Activated gamma-delta T cell treated with anti-CD3 and anti-CD28 coated beads, Interleukin-2, amount 50 U/mL, for 16 hours (primary cell): Measurements from ENCODE around the gene KIF23.
"Not testable (repeated sequence)": the region's sequence is repeated elsewhere in the genome, so short reads cannot be mapped to it uniquely, and the experiment has no call there.

Experiments
- DNase-seq: peaks from one replicate; pipeline ENCODE4 v3.0.0-alpha.2; 2020; ENCODE audit warnings: low read depth

KIF23 gene

DNA sequence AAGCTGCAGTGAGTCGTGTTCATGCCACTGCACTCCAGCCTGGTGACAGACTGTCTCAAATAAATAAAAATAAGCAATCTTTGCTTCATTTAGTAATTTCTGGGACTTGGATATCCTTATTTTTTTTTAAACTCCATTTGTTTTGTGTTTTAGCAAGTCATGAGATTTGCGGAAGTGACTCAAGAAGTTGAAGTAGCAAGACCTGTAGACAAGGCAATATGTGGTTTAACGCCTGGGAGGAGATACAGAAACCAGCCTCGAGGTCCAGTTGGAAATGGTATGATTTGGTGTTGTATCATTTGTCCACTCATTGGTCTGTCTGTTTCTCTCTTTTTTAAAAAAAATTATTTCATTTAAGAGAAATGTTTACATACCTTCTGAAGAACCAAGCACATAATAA is 21.8 kb downstream of the KIF23 start:
- DNase-seq: no peak

DNA sequence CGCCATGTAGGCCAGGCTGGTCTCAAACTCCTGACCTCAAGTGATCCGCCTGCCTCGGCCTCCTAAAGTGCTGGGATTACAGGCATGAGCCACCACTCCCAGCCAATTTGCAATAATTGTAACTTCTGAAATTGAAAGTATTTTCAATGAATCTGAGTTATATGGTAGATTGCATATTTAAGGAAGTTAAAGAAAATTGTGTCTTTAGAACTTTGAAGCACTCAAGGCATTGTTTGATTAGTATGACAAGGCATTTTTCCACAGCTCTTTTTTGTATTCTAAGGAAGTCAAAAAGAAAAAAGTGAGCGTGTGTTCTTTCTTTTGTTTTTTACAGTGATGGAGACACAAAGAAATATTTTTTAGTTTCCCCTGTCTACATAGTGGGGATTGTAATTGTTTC is 22.8 kb downstream of the KIF23 start:
- no peak for DNase-seq

DNA sequence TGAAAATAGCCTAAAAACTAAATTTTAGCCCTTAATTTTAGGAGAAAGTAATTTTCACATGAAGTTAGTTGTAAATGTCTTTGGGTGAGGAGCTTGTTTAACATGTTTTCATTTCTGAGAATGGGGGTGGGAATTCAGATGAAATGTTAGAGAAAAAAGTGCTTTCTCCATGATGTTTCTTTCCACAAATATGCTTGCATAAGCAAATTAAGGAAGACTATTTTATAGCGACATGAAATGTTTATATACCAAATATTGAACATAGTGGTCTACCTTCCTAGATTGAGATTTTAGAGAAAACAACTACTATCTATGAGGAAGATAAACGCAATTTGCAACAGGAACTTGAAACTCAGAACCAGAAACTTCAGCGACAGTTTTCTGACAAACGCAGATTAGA is 25.5 kb downstream of the KIF23 start:
- no peak for DNase-seq

DNA sequence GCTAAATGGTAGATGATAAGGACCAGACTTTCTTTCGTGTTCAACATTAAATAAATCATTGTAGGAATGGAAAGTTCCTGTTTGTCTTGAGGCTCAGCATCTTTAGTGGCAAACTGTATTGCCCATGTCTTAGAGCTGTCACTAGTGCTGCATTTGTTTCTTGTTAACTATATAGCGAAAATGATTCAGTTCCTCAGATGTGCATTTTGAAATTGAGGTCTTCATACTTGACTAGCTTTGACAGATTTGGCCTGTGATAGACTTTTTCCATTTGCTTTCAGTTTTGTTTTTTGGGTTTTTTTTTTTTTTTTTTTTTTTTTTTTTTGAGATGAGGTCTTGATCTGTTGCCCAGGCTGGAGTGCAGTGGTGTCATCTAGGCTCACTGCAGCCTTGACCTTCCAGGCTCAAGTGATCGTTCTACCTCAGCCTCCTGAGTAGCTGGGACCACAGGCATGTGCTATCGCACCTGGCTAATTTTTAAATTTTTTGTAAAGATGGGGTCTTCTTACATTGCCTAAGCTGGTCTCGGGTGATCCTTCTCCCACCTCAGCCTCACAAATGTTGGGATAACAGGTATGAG is 29.0 kb downstream of the KIF23 start:
- DNase-seq: no peak

DNA sequence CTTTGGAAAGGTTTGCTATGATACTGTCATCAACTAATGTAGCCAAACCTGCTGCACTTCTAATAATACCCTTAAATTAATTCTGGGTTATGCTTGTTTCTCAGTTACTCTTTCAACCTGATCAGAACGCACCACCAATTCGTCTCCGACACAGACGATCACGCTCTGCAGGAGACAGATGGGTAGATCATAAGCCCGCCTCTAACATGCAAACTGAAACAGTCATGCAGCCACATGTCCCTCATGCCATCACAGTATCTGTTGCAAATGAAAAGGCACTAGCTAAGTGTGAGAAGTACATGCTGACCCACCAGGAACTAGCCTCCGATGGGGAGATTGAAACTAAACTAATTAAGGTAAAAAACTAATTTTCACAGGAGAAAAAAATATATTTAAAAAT is 30.5 kb downstream of the KIF23 start:
- no peak for DNase-seq

DNA sequence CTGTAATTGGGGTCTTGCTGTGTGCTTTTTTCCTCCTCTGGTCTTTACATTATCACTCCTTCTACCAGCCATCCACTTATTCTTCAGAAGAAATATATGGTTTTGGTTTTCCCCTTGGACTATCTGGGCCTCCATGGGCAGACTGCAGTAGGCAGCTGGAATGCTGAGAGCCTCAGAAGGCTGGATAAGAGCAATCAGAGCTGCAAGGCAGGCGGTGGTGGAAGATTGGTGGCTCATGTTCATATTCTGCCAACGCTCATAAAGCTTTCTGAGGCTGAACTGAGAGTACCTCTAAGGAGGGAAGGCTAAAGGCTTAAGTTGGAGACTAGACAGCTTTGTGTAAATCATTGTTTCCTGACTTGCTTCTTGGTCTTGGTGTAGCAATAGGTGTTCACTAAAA is 32.8 kb downstream of the KIF23 start:
- DNase-seq: no peak

DNA sequence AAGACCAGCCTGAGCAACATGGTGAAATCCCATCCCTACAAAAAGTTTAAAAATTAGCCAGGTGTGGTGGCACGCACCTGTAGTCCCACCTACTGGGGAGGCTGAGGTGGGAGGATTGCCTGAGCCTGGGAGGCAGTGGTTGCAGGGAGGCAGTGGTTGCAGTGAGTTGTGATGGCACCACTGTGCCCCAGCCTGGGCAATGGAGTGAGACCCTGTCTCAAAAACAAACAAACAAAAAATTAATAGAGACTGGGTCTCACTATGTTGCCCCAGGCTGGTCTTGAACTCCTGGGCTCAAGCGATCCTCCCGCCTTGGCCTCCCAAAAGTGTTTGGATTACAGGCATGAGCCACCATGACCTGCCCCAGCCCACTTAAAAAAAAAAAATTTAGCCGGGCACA is 36.1 kb downstream of the KIF23 start:
- DNase-seq: not testable (repeated sequence)

DNA sequence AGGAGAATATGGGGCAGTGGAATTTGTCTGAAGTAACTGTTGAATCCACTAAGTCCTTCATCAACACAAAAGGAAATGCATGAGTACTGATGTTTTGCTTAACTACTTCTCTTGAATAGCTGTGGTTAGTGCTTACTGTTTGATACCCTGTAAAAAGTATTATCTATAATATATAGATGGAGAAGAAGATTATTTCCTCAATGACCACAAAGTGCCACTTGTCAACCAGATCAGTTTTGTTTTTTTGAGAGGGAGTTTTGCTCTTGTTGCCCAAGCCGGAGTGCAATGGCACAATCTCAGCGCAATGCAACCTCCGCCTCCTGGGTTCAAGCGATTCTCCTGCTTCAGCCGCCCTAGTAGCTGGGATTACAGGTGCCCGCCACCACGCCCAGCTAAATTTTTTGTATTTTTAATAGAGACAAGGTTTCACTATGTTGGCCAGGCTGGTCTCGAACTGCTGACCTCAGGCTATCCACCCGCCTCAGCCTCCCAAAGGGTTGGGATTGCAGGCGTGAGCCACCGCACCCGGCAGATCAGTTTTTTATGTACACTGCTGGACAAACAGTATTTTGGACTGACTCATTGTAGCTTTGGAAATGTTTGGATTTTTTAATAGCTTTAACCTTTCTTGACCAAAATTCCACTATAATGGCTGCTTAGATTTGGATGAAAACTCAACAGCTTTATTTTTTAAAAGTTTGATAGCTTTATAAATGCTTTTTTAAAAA is 37.0 kb downstream of the KIF23 start:
- no peak for DNase-seq

DNA sequence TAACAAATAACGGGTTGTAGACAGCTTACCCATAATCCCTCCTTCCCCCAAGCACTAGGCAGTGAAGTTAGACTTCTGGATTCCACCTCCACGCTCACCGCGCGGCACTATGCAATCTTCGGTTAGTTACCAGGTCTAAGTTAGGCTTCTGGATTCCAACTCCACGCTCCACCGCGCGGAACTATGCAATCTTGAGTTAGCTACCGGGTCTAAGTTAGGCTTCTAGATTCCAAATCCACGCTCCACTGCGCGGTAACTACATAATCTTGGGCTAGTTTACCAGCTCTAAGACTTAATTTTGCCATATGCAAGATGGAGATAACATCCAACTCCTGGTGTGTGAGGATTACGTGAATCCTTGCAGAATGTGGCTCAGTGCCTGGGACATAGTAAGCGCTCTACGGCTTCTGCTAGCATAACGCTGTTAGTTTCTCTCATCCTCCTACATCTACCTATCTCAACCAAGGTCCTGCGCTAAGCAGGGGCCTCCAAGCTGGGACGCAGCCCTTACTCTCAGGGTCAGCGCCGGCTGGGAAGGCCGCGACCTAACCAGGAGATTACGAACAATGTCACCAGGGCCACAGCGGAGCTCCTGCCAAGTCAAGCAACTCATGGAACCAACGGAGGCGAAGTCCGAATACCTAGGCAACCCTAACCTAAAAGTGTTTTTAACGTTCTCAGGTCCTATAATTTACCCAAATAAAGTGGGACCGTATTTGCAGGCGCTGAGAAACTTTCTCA is 38.0 kb downstream of the KIF23 start:
- DNase-seq: no peak

DNA sequence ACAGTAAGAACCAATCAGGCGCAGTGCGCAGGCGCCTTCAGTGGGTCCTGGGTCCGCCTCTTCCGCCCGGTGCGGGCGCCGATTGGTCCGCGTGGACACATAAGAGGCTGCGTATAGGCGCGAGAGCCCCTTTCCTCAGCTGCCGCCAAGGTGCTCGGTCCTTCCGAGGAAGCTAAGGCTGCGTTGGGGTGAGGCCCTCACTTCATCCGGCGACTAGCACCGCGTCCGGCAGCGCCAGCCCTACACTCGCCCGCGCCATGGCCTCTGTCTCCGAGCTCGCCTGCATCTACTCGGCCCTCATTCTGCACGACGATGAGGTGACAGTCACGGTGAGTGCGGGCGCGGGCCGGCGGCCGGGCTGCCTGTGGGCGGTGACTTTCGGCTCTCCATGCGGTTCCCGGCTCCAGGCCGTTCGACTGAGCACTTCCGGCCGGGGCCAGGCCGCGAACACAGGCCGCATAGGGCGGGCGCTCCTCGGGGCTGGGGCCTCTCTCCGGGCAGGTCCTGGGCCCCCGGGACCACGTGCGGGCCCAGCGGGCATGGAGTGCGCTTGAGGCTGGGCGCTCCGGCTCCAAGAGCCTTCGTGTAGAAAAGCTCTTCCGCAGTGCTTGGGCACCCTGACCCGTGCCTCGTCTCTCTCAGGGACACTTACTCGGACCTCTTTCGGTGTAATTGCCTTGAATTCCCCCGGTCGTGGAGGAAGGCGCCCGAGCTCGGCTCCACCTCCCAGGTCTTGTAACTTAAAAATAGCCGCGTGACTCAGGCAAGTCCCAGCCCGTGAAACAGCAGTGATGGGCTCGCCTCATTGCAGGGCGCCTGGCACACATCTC is 38.8 kb downstream of the KIF23 start, which contains the start of gene RPLP1:
Gene RPLP1 (plus strand): TSS at position 127 of the 830 bp plus-strand sequence. CDS start 131 bp downstream, at position 258.
- DNase-seq: peak; percentile 91

DNA sequence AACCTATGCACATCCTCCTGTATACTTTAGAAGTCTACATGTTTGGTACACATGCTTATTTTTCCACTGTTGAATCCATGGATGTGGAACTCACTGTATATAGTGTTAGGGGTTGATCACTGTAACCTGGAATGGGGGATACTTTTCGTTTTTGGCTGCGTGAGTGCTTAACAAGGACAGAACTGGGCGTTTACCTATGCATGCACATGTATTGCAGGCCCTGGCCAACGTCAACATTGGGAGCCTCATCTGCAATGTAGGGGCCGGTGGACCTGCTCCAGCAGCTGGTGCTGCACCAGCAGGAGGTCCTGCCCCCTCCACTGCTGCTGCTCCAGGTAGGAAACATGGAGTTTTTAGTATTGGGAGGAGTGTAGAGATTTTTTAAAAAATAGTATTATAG is 40.8 kb downstream of the KIF23 start:
- DNase-seq: no peak

DNA sequence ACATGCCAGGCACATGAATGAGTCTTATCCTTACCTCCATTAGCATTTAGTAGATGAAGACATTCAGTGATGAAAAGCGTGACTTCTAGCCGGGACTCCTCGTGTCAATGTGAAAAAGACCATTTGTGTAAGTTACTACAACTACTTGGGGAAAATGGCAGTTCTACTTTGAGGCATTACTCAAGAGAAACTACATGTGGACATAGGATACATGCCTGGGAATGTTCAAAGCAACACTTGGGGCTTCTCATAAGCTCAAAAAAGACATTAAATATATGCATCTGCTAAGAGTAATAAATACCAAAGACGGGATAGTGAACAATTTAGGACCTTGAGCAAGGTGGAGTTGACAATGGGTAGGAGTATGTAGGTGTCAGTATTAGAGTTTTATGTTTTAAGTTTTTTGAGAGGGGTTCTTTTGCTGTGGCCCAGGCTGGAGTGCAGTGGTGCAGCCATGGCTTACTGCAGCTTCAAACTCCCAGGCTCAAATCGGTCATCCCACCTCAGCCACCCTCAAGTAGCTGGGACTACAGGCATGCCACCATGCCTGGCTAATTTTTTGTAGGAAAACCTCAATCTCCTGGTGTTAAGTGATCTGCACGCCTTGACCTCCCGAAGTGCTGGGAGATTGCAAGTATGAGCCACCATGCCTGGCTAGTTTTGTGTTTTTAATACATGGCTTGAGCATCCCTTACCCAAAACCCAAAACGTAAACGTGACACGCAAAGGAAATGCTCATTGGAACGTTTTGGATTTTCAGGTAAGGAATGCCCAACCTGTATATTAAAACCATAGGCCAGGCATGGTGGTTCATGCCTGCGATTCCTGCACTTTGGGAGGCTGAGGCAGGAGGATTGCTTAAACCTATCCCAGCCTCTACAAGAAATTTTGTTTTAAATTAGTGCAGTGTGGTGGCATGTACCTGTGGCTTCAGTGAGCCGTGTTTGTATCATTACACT is 42.3 kb downstream of the KIF23 start:
- DNase-seq: no peak

DNA sequence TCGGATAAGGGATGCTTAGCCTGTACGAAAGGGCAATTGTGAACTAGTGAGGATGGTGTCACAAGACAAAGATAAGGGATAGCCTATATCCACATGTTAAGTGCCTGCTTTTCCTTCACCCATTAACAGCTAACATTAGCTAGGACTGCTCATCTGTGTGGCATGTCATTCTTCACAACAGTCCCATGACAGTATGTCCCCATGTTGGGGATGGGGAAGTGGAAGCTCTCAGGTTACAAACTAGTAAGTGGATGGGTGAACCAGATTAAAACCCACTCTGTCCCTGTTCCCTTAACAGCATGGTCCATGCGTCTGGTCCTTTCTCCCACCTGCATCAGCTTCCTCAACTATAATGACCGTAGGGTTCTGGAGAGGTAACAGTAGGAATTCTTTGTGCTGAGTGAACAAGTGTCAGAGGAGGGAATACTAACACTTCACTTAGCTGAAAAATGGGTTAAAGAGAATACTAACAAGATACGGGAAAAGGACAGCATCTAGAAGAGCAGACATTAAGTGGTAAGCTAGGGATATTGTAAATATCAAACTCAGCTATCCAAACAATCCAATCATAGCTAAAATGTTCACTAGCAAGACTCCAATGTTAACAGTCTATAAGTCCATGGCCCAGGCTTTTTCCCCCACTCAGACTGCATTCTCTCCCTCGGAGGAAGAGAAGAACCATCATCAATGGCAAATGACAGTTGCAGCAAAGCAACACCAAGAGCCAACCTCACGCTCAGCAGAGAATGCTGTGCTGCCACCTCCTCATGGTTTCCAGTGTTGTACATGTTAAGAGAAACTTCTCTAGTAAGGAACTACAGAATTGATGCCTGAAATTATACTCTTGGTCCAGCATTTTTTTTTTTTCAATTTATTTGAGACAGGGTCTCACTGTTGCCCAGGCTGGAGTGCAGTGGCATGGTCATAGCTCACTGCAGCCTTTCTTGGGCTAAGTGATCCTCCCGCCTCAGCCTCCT is 43.4 kb downstream of the KIF23 start:
- no peak for DNase-seq

DNA sequence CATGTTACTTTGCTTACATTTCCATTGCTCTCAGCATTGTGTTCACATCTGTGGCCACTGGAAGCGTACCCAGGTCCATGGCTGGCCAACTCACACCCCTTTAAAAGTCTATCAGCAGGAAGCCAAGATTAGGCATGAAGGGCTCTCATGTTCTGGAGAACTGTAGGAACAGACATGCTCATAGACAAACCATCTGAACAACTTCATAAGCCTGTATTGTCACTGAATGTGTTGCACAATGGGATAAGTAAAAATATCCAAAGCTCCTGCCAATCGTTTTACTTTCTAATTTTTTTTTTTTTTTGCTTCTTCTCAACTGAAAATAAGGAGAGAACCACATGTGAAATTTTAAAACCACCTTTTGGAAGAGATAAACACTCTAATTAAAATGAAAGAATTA is 44.9 kb downstream of the KIF23 start:
- no peak for DNase-seq

DNA sequence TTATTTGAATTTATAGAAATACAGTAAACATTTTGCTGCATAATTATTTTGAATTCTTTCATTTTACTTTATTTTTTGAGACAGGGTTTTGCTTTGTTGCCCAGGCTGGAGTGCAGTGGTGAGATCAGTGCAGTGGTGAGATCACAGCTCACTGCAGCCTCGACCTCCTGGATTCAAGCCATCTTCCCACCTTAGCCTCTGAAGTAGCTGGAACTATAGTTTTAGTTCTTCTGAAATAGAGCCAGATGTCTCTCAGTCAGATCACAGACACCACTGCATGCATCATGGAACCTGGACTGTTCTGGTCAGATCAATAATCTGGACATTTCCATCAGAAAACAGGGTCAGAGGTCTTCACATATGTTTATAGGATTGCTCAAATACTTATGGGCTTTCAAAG is 46.3 kb downstream of the KIF23 start:
- DNase-seq: no peak

DNA sequence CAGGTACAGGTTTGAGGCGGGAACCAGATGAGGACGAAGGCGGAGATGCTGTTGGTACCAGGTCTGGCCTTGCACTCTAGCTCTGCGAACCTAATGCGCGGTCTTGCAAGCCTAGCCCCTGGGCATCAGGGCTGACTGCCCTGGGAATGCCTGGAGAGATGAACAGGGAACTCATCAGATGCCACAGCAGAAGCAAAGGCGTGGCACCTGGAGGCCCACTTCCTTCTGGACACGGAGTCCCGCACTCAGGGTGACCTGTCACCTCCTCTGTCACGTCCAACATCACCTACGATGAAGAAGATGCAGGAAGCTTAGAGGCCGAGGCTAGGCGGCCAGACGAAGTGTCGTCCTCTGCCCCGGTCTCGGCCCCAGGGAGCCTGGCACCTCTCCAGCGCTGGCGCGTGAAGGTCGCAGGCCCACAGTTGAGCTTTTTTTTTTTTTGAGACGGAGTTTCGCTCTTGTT is 47.9 kb downstream of the KIF23 start:
- DNase-seq: no peak

DNA sequence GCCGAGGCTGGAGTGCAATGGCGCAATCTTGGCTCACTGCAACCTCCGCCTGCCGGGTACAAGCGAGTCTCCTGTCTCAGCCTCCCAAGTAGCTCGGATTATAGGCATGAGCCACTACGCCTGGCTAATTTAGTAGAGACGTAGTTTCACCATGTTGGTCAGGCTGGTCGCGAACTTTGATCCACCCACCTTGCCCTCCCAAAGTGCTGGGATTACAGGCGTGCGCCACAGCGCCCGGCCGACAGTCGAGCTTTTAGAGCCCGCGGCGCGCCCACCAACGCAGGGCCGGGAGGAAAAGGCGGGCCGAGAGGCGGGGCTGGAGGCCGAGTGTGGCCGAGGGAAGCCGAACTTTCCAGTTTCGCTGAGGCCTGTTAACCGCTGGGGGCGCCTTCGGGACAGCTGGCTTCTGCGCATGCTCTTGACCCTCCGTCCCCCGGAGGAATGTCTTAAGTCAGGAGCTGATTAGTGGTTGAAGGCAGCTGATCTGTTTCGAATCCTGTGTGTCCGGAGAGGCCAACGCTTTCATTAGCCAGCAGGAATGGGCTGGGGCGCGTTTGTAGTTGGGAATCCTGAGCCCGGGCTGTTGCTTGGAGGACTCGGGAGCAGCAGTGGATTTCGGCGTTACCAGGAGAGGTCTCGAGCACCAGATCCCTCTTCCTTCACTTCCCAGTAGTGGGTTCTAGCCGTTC is 48.5 kb downstream of the KIF23 start:
- peak; percentile 88 for DNase-seq

DNA sequence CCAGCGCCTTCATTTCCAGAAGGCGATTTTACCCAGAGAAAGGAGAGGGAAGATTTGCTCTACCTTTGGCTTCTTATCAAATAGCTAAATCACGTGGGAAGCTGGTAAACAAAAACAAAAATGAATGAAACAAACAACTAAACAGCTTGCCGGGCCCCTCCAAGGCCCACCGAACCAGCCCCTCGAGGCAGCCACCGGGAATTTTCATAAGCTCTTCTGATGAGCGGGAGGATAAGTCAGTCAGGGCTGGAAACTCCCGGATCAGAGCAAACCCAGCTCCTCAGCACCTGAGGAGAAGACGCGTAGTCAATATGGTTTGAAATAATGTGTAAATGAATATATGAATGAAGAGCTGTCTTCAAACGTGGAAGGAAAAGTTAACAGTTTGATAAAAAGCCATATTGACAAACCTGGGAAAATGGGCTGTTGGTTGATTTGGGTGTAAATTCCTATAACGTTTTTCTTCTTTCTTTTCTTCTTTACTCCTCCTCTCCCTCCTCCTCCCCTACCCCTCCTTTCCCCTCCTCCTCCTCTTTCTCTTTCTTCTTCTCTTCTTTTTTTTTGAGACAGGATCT is 49.1 kb downstream of the KIF23 start:
- DNase-seq: no peak

DNA sequence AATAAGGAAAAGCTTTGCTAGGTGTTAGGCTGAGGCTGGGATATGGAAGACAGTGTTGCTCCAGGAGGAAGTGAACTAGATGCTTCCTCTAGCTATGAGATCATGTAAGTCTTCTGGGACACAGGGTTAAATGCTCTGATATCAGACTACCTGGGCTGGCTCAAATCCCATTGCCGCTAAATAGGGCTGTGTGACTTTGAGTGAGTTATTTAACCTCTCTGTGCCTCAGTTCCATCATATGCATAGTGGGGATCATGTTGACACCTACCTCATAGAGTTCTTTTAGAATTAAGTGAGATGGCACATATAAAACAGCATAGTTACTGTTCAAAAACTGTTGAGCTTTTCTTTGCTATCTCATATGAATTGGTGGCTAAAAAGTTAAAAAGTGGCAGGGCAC is 51.1 kb downstream of the KIF23 start:
- no peak for DNase-seq
